MV-4-11 (cell line): ENCODE measurements around the gene ZBTB7A.

Experiments used
- DNase-seq: peaks from one replicate; lab custom pipeline; 2025; lab: John Stamatoyannopoulos, UW

Gene ZBTB7A

GRCh38 chr19:4068047-4068966 is 1.6 kb upstream of the ZBTB7A start:
- peak; percentile 42 for DNase-seq

GRCh38 chr19:4067396-4068046 is 822 bp upstream of the ZBTB7A start:
- peak; percentile 54 for DNase-seq

- no peak for DNase-seq
These were observed 508 bp downstream of the ZBTB7A start for GRCh38 chr19:4066176-4066606.

GRCh38 chr19:4065430-4066175 is 1.1 kb downstream of the ZBTB7A start:
- DNase-seq: peak; percentile 97

- no peak for DNase-seq
These were observed 2.0 kb downstream of the ZBTB7A start for GRCh38 chr19:4064496-4065260.

GRCh38 chr19:4064149-4064495 is 2.6 kb downstream of the ZBTB7A start:
- DNase-seq: no peak

- no peak for DNase-seq
These were observed 3.1 kb downstream of the ZBTB7A start for GRCh38 chr19:4063369-4064148.

GRCh38 chr19:4062419-4063368 is 4.0 kb downstream of the ZBTB7A start:
- DNase-seq: no peak

GRCh38 chr19:4061683-4062418 is 4.8 kb downstream of the ZBTB7A start:
- DNase-seq: no peak

- peak; percentile 60 for DNase-seq
These were observed 5.5 kb downstream of the ZBTB7A start for GRCh38 chr19:4061178-4061682.

- DNase-seq: no peak
These were observed 6.0 kb downstream of the ZBTB7A start for GRCh38 chr19:4060621-4061177.

- DNase-seq: peak; percentile 53
These were observed 6.6 kb downstream of the ZBTB7A start for GRCh38 chr19:4059891-4060620.

GRCh38 chr19:4059453-4059871 is 7.2 kb downstream of the ZBTB7A start:
- DNase-seq: no peak

GRCh38 chr19:4058693-4059452 is 7.8 kb downstream of the ZBTB7A start:
- DNase-seq: no peak

- DNase-seq: peak; percentile 83
These were observed 8.6 kb downstream of the ZBTB7A start for GRCh38 chr19:4057931-4058692.

- DNase-seq: no peak
These were observed 11.5 kb downstream of the ZBTB7A start for GRCh38 chr19:4055209-4055552.
